Activated gamma-delta T cell (primary cell): ENCODE data around the gene ITGB1.
"Not testable (repeated sequence)": the region's sequence is repeated elsewhere in the genome, so short reads cannot be mapped to it uniquely, and the experiment has no call there.

ENCODE experiments used
- DNase-seq: peaks from one replicate; lab custom pipeline; 2025; lab: John Stamatoyannopoulos, UW

The ITGB1 gene

DNA sequence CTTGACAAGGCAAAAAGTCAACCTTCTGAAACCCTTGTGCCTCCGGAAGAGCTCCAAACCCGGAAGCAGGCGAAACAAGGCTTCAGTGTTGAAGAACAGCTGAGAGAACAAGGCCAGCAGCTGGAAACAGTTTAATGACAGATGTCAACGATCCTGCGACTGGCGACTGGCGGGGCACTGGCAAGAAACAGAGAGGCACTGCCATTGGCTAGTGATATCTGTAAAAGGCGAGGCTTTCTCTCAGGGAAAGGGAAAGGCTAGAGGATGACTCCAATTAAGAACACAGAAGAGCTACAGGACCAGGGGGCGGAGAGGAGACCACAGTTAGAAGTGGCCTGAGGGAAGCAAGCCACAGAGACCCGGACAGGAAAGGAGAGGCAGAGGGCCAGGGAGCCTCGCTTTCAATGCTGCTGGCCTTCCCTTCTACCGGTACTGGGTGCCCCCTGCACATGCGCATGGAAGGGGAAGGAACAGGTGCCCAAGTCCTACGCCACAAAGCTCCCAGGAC lies 19.4 kb downstream of the ITGB1 start:
- no peak for DNase-seq

GRCh38 chr10:32937911-32938424 lies 20.1 kb downstream of the ITGB1 start:
- no peak for DNase-seq

- DNase-seq = no peak
Observed at GRCh38 chr10:32932225-32932729, 25.8 kb downstream of the ITGB1 start.

DNA sequence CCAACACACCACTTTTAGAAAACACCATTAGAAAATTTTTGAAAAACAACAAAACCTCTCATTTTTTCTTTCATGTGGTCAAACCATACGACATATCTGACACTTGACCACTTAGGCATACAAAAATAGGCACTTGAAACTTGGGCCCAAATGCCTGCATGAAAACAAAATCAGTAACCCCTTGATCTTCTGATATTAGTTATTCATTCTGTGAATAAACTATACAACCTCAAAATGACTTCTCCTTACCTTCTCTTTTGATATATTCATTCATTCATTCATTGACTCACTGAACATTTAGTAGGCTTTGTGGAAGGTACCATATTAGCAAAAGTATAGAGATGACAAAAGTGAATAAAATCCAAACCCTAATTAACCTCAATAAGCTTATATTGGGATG lies 26.4 kb downstream of the ITGB1 start:
- DNase-seq = no peak

DNA sequence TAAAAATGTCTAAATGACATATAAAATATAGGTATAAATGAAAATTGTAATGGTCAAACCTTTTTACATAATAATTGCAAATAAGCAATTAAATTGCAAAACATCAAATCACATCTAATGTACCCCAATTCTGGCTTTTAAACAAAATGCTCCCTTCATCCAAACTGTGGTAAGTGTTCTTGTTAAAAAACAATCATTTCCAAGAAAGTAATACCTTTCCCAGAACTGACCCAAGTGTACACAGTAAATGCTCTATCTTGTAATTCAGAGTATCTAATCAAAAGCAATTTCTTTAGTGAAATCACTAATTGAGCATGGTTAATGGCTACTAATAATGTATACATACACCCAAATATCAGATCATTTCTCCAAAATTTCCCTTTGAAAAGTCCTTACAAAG lies 28.0 kb downstream of the ITGB1 start:
- DNase-seq = no peak

DNA sequence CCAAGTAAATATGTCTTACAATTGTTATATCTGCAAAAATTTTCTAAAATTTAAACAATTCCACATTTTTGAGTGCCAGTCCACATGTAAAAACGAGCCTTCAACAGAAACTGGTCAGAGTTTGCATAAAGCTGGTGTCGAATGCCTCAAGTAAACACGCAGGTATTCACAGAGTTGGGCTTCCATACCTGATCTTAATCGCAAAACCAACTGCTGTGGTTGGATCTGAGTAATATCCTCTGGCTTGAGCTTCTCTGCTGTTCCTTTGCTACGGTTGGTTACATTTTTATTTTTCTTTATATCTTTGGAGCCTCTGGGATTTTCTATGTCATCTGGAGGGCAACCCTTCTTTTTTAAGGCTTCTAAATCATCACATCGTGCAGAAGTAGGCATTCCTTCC lies 28.4 kb downstream of the ITGB1 start:
- no peak for DNase-seq

DNA sequence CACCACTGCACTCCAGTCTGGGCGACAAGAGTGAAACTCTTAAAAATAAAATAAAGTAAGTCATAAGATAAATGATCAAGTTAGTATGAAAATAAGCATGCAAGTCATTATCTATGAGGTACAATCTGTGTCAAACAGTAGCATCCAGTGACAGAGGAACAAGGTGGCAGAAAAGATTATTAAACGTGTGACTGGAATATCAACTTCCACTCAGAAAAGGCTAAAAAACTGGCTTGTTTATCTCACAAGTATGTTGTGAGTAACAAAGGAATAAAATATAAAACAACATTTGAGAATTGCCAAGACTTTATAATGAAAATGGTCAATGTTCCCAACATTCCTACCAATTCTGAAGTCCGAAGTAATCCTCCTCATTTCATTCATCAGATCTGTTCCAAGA lies 30.3 kb downstream of the ITGB1 start:
- no peak for DNase-seq

DNA sequence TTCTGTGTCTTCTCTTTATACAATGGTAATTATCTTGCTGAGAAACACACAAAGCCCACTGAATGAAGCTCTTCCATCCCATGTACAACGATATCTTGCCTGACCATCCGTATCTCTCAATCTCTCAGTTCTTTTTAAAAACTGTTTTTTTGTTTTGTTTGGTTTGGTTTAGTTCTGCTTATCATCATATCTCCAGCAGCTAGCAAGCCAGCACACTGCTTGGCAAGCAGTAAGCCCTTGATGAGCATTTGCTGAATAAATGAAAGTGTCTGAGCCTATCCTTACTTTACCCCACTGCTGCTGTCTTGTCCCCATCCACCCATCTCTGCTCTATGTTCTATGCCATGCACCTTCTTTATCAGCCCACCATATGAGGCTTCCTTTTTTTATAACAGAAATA lies 34.2 kb downstream of the ITGB1 start:
- DNase-seq = no peak

GRCh38 chr10:32923134-32923533 lies 34.9 kb downstream of the ITGB1 start:
- no peak for DNase-seq

GRCh38 chr10:32922170-32922569 lies 35.9 kb downstream of the ITGB1 start:
- no peak for DNase-seq

- not testable (repeated sequence) for DNase-seq
Observed at GRCh38 chr10:32917817-32918216, 40.2 kb downstream of the ITGB1 start.

DNA sequence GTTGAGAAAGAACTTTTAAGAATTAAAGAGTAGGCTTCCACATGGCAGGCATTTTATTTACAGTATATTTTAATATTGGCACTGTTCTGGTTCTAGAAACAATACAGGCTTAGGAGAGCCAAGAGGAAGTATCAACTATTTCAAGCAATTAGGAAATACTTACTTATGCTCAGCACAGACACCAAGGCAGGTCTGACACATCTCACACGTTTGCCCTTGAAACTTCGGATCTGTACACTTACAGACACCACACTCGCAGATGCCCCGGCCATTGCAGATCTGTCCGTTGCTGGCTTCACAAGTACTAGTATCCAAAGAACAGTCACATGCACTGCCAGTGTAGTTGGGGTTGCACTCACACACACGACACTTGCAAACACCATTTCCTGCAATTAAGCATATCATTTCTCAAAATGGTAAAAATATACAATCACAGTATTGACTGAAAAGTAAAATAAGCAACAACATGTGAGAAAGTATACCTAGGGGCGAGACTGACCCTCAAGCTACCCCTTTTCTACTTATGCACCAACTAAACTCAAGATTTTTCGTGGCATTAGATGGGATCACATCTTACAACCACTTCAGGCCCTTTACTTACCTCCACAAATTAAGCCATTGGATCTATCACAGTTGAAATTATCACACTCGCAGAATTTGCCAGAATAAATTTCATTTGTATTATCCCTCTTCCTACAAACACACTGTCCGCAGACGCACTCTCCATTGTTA lies 46.6 kb downstream of the ITGB1 start:
- no peak for DNase-seq

DNA sequence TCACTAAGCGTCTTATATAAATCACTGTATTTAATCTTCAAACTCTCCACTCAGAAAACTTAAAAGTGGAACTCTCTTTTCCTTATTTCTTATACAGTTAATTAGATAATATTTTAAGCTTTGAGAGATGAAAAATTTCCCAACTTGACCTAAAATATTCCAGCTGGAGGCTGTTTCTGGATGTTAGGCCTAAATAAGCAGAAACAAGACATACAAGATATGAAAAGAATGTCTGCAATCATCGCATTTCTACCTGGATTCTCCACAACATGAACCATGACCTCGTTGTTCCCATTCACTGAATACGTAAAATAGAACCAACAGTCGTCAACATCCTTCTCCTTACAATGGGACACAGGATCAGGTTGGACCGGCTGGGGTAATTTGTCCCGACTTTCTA lies 48.1 kb downstream of the ITGB1 start:
- DNase-seq = not testable (repeated sequence)

- DNase-seq = no peak
Observed at GRCh38 chr10:32909456-32909855, 48.6 kb downstream of the ITGB1 start.

GRCh38 chr10:32906595-32906994 lies 51.4 kb downstream of the ITGB1 start:
- DNase-seq = no peak

GRCh38 chr10:32905466-32905865 lies 52.6 kb downstream of the ITGB1 start:
- DNase-seq = no peak

- no peak for DNase-seq
Observed at GRCh38 chr10:32901815-32902214, 56.2 kb downstream of the ITGB1 start.

- DNase-seq = not testable (repeated sequence)
Observed at GRCh38 chr10:32895200-32895968, 62.6 kb downstream of the ITGB1 start.

- DNase-seq = no peak
Observed at GRCh38 chr10:32893916-32894664, 63.9 kb downstream of the ITGB1 start.

- DNase-seq = no peak
Observed at GRCh38 chr10:32893434-32893833, 64.6 kb downstream of the ITGB1 start.

DNA sequence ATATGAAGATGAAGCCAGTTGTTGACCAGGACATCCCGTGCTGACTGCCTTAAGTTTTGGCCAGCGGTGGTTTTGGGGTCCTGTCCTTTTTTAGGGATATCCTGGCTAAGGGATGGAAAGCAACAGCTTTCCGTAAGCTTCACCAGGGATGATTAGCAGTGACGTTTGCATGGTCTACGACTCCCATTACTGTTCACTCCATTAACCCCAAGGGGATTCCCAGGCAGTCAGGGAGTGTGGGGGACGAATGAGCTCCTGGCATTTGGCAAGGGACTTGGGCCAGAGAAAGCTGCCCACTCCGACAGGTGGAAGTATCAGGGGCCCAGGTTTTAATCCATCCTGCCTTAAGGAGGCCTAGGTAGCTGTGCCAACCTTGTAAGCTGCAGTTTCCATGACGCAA lies 66.8 kb downstream of the ITGB1 start:
- no peak for DNase-seq

- no peak for DNase-seq
Observed at GRCh38 chr10:32890444-32890843, 67.6 kb downstream of the ITGB1 start.
